ENCODE results near the gene ARFGAP2.

Gene ARFGAP2

DNA sequence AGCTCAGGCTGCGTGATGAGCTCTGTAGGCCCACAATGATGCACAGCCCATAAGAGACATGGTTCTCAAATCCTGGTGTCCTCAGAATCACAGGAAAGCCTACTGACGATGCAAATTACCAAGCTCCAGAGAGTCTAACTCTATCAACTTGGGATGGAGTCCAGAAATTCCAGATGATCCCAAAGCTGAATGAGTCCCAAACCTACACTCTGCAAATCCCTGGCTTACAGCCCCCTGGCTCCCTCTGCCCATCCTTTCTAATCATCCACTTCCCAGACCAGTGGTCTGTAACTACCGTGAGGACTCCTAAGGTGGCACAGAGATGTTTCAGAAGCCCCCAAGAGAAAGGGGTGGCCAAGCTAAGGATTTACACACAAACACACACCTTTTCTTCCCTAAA, 13.5 kb downstream of the ARFGAP2 start:
- peaks cover 13% of the 10 kb centered on the region; the same call in 1 of the 2 replicates for H3K79me2 ChIP-seq (ENCODE audit: insufficient read depth, low read length)
- no peaks in the 10 kb centered on the region for H3F3A ChIP-seq (ENCODE audit: low read depth)
- no peak overlapping the region for H3K9ac ChIP-seq (ENCODE audit: low read depth, low read length, poor library complexity, severe bottlenecking)
- no peak overlapping the region for H3K4me3 ChIP-seq (ENCODE audit: low read length, poor library complexity, severe bottlenecking)
- H3K27me3 ChIP-seq (ENCODE audit: insufficient read depth, low read length, poor library complexity, severe bottlenecking): no peaks in the 10 kb centered on the region
- no peaks in the 10 kb centered on the region for H3K4me1 ChIP-seq (ENCODE audit: insufficient read depth, low read length, poor library complexity, severe bottlenecking)
- H3K9me2 ChIP-seq (replicated peaks; ENCODE audit: low read depth, low read length): no peaks in the 10 kb centered on the region
- H3K4me2 ChIP-seq (ENCODE audit: low read depth, low read length, poor library complexity, severe bottlenecking): no peak overlapping the region
- H2AFZ ChIP-seq (ENCODE audit: low read length): no peak overlapping the region
- no peak for TF ChIP-seq EZH2phosphoT487 (IDR thresholded peaks at IDR 0.05; ENCODE audit: borderline replicate concordance)
- TF ChIP-seq, protein P1, sequence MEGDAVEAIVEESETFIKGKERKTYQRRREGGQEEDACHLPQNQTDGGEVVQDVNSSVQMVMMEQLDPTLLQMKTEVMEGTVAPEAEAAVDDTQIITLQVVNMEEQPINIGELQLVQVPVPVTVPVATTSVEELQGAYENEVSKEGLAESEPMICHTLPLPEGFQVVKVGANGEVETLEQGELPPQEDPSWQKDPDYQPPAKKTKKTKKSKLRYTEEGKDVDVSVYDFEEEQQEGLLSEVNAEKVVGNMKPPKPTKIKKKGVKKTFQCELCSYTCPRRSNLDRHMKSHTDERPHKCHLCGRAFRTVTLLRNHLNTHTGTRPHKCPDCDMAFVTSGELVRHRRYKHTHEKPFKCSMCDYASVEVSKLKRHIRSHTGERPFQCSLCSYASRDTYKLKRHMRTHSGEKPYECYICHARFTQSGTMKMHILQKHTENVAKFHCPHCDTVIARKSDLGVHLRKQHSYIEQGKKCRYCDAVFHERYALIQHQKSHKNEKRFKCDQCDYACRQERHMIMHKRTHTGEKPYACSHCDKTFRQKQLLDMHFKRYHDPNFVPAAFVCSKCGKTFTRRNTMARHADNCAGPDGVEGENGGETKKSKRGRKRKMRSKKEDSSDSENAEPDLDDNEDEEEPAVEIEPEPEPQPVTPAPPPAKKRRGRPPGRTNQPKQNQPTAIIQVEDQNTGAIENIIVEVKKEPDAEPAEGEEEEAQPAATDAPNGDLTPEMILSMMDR (conservative IDR thresholded peaks at IDR 0.05; ENCODE audit: low read length): no peak
- peaks cover 54% of the 10 kb centered on the region; the same call in 1 of the 2 replicates for H3K36me3 ChIP-seq (ENCODE audit: insufficient read depth, low read length)
- H4K20me1 ChIP-seq (ENCODE audit: insufficient read depth, low read length, poor library complexity, severe bottlenecking): peaks cover 10% of the 10 kb centered on the region
- no peaks in the 10 kb centered on the region for H3K9me3 ChIP-seq (ENCODE audit: insufficient read depth, low read depth, low read length)

DNA sequence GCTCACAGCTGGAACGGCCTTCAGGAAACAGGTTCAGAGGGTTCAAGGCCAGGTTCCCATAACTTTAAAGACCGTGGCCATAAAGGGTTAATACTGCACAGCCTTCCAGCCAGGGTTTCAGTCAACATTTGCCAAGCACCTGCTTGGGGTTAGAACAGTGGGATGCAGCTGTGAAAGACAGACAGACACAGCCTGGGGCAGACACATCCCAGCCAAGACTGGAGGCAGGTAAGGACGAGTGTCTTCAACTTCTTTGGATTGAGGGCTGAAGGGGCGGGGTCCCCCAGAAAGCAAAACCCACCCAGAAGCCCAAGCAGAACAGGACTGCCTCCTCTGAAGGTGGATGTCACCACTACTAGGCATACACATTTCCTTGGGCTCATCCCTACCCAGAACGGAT, 14.3 kb downstream of the ARFGAP2 start:
- Histone ChIP-seq H3K4me3 (ENCODE audit: low read length, poor library complexity, severe bottlenecking) (no peak overlapping the region), H3F3A (ENCODE audit: low read depth) (no peaks in the 10 kb centered on the region), H3K4me1 (ENCODE audit: insufficient read depth, low read length, poor library complexity, severe bottlenecking) (no peaks in the 10 kb centered on the region), H4K20me1 (ENCODE audit: insufficient read depth, low read length, poor library complexity, severe bottlenecking) (peaks cover 3% of the 10 kb centered on the region), H3K9ac (ENCODE audit: low read depth, low read length, poor library complexity, severe bottlenecking) (no peak overlapping the region), H3K9me3 (ENCODE audit: insufficient read depth, low read depth, low read length) (no peaks in the 10 kb centered on the region), H3K4me2 (ENCODE audit: low read depth, low read length, poor library complexity, severe bottlenecking) (no peak overlapping the region), H3K27me3 (ENCODE audit: insufficient read depth, low read length, poor library complexity, severe bottlenecking) (no peaks in the 10 kb centered on the region), H2AFZ (ENCODE audit: low read length) (no peak overlapping the region), H3K9me2 (replicated peaks; ENCODE audit: low read depth, low read length) (no peaks in the 10 kb centered on the region), H3K79me2 (ENCODE audit: insufficient read depth, low read length) (peaks cover 6% of the 10 kb centered on the region; the same call in 1 of the 2 replicates), H3K36me3 (ENCODE audit: insufficient read depth, low read length) (peaks cover 47% of the 10 kb centered on the region; the same call in 1 of the 2 replicates)
- no peak for TF ChIP-seq EZH2phosphoT487 (IDR thresholded peaks at IDR 0.05; ENCODE audit: borderline replicate concordance)
- TF ChIP-seq, protein P1 (conservative IDR thresholded peaks at IDR 0.05; ENCODE audit: low read length): no peak

DNA sequence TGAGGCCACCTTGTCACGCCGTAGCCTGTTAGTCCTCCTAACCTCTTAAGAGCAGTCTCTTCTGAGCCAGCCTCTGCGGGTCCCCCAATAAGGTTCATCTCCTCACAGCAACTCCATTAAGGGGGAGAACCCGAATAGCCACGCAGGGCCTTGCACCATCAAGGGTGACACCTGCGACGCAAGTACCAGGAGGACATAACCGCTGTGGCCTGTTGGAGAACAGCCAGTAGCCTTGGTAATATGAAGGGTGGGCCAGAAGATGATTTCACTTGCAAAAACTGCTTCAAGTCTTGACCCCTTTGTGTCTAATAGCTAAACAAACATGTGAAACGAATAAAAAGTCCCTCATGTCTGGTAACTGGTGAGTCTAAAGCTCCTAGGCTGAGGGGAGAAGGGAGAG, 14.8 kb downstream of the ARFGAP2 start:
- no peak overlapping the region for H3K4me2 ChIP-seq (ENCODE audit: low read depth, low read length, poor library complexity, severe bottlenecking)
- no peaks in the 10 kb centered on the region for H3K9me3 ChIP-seq (ENCODE audit: insufficient read depth, low read depth, low read length)
- H3F3A ChIP-seq (ENCODE audit: low read depth): no peaks in the 10 kb centered on the region
- no peaks in the 10 kb centered on the region for H3K9me2 ChIP-seq (replicated peaks; ENCODE audit: low read depth, low read length)
- no peaks in the 10 kb centered on the region for H3K27me3 ChIP-seq (ENCODE audit: insufficient read depth, low read length, poor library complexity, severe bottlenecking)
- no peak overlapping the region for H3K4me3 ChIP-seq (ENCODE audit: low read length, poor library complexity, severe bottlenecking)
- H3K4me1 ChIP-seq (ENCODE audit: insufficient read depth, low read length, poor library complexity, severe bottlenecking): no peaks in the 10 kb centered on the region
- H3K36me3 ChIP-seq (ENCODE audit: insufficient read depth, low read length): peaks cover 41% of the 10 kb centered on the region; the same call in 1 of the 2 replicates
- peaks cover under 1% of the 10 kb centered on the region; the same call in 1 of the 2 replicates for H3K79me2 ChIP-seq (ENCODE audit: insufficient read depth, low read length)
- no peak overlapping the region for H3K9ac ChIP-seq (ENCODE audit: low read depth, low read length, poor library complexity, severe bottlenecking)
- H4K20me1 ChIP-seq (ENCODE audit: insufficient read depth, low read length, poor library complexity, severe bottlenecking): peaks cover 3% of the 10 kb centered on the region
- no peak overlapping the region for H2AFZ ChIP-seq (ENCODE audit: low read length)
- TF ChIP-seq, protein P1 (conservative IDR thresholded peaks at IDR 0.05; ENCODE audit: low read length): no peak
- no peak for TF ChIP-seq EZH2phosphoT487 (IDR thresholded peaks at IDR 0.05; ENCODE audit: borderline replicate concordance)

Data from Loucy (cell line).